Astrocyte (in vitro differentiated cells and primary cell): Measurements from ENCODE around the gene NOL11.

Source experiments
- EZH2 ChIP-seq: IDR thresholded peaks from 2 replicates; pipeline ENCODE4 v1.6.1; 2012; ENCODE audit warnings: mild to moderate bottlenecking, low read length, inconsistent platforms; ENCODE audit not compliant: insufficient read depth
- TF ChIP-seq, protein P1 (sequence below): IDR thresholded peaks from 2 replicates; pipeline ENCODE4 v1.5.1; 2011; ENCODE audit warnings: low read depth, mild to moderate bottlenecking, inconsistent platforms, low read length, moderate library complexity; ENCODE audit not compliant: insufficient read depth

DNA sequence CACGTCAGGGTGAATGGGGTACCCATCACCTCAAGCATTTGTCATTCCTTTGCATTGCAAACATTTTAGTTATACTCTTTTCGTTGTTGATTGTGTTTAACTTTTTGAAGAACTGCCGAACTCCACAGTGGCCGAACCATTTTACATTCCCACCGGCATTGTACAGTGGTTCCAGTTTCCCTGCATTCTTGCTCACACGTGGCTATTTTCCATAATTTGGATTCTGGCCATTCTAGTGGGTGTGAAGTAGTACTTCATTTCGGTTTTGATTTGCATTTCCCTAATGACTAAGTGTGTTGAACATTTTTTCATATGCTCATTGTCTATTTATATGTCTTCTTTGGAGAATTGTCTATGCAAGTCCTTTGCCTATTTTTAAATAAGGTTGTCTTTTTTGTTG, 13.0 kb downstream of the NOL11 start:
- TF ChIP-seq, protein P1, sequence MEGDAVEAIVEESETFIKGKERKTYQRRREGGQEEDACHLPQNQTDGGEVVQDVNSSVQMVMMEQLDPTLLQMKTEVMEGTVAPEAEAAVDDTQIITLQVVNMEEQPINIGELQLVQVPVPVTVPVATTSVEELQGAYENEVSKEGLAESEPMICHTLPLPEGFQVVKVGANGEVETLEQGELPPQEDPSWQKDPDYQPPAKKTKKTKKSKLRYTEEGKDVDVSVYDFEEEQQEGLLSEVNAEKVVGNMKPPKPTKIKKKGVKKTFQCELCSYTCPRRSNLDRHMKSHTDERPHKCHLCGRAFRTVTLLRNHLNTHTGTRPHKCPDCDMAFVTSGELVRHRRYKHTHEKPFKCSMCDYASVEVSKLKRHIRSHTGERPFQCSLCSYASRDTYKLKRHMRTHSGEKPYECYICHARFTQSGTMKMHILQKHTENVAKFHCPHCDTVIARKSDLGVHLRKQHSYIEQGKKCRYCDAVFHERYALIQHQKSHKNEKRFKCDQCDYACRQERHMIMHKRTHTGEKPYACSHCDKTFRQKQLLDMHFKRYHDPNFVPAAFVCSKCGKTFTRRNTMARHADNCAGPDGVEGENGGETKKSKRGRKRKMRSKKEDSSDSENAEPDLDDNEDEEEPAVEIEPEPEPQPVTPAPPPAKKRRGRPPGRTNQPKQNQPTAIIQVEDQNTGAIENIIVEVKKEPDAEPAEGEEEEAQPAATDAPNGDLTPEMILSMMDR = no peak
- TF ChIP-seq EZH2 = no peak
